Esophagus (tissue), 2 donors: ENCODE results near the gene CYTH4. TPM values are rescaled to one million over a fixed set of nuclear protein-coding genes. Genes with fewer than 3 reads are reported as not detected.

Experiments used
- H3K27ac ChIP-seq, 2 donors: one replicate each; pipeline ENCODE4 v1.5.1; 2013; ENCODE audit warnings: low read depth in 2 of 2, mild to moderate bottlenecking in 2 of 2, inconsistent platforms in 1 of 2, low read length in 1 of 2, moderate library complexity in 1 of 2
- H3K27me3 ChIP-seq, 2 donors: one replicate each; pipeline ENCODE4 v1.6.1; 2013; ENCODE audit warnings: low read length in 2 of 2, control low read depth in 1 of 2, mild to moderate bottlenecking in 1 of 2; ENCODE audit not compliant: insufficient read depth in 2 of 2, control insufficient read depth in 1 of 2
- H3K36me3 ChIP-seq, 2 donors: one replicate each; pipeline ENCODE4 v1.6.1; 2013; ENCODE audit warnings: low read length in 1 of 2; ENCODE audit not compliant: control insufficient read depth in 2 of 2, insufficient read depth in 2 of 2
- H3K4me1 ChIP-seq, 2 donors: one replicate each; pipeline ENCODE4 v1.6.1; 2013; ENCODE audit warnings: low read length in 1 of 2; ENCODE audit not compliant: control insufficient read depth in 2 of 2, insufficient read depth in 2 of 2
- H3K4me3 ChIP-seq, 2 donors: one replicate each; pipeline ENCODE4 v1.5.1; 2013; ENCODE audit warnings: low read length in 2 of 2, mild to moderate bottlenecking in 2 of 2, low read depth in 1 of 2, moderate library complexity in 1 of 2
- H3K9me3 ChIP-seq, 2 donors: one replicate each; pipeline ENCODE4 v1.6.1; 2013; ENCODE audit warnings: mild to moderate bottlenecking in 2 of 2, low read depth in 1 of 2, low read length in 1 of 2, moderate library complexity in 1 of 2; ENCODE audit not compliant: control insufficient read depth in 2 of 2, insufficient read depth in 1 of 2
- WGBS, 2 donors: extraction: QIAGEN DNeasy Blood & Tissue Kit; methylation state at CpG; one replicate each; pipeline ENCODE4 v1.1.7; 2013; 5-methylcytosine and 5-hydroxymethylcytosine counted together
- polyA plus RNA-seq, 2 donors: library from polyadenylated mRNA; stranded (reverse); fragments of 200-250 nt; gene quantifications; one replicate each; pipeline ENCODE4 v1.2.3, GENCODE V29; 2013
- donor health status: healthy with polysubstance abuse.
- donor health status: Bipolar disorder and iron deficiency.

CYTH4 gene
- polyA plus RNA-seq, 2 donors: 1.4 to 4.1 TPM

DNA sequence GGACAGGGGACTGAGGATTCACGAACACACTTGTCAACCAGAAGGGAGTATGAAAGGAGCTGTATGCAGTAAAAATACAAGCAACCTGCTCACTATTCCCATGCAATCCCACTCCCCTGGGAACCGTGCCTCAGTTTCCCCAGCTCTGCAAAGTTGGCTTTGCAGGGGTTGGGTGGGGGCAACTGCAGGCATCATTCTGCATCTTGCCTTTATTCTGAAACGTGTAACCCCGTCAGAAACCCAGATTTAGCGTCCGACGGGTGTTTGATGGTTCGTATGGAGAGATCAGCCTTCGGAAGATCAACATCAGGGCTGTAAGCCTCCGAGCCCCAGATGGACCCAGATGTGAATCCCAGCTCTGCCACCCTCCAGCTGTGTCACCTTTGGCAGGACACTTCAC is 3.6 kb downstream of the CYTH4 start:
- whole genome bisulfite sequencing, 2 donors: 81 to 87% methylated on average over 10 of the region's 10 CpGs
- Histone ChIP-seq H3K27me3 (no peaks in the 10 kb centered on the region), H3K4me1 (peaks cover 0 to 2% of the 10 kb centered on the region in 2 donors), H3K36me3 (no peaks in the 10 kb centered on the region), H3K27ac (no peak overlapping the region), H3K9me3 (peaks cover 0 to under 1% of the 10 kb centered on the region in 2 donors), H3K4me3 (no peak overlapping the region)

DNA sequence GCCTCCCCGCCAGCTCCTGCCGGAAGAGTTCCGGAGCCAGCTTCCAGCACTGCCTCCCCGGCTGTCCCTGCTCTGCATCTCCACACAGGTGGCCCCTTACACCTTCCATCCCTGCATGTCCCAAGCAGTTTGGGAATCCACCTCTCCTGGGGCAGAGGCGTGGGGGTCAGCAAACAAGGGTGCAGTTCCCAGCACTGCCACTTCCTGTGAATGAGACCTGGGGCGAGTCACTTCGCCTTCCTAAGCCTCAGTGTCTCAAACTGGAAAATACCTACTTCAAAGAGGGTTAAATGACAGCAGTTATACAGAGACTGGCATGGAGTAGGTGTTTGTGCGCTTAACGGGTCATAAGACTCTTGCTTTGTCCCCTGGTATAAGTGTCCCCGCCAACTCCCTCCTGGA is 5.2 kb downstream of the CYTH4 start:
- Histone ChIP-seq H3K36me3 (no peaks in the 10 kb centered on the region), H3K4me3 (no peak overlapping the region), H3K27me3 (no peaks in the 10 kb centered on the region), H3K27ac (no peak overlapping the region), H3K9me3 (peaks cover 3% of the 10 kb centered on the region in 2 donors), H3K4me1 (no peaks in the 10 kb centered on the region)
- WGBS, 2 donors: 70 to 72% methylated on average over 10 of the region's 10 CpGs

DNA sequence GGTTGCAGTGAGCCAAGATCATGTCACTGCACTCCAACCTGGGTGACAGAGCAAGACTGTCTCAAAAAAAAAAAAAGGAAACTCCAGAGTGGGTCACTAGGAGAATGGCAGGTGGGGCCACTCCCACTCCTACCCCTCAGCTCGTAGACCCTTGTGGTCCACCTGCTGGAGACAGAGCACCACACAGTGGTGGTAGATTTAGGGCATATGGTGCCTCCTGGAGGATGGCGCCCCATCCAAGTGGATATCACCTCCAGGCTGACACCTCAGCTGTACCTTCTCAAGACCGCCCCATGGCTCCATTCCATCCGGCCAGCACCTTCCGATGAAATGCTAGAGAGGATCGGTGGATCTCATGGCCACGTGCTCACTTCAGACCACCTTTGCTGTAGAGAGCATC is 6.2 kb downstream of the CYTH4 start:
- Histone ChIP-seq H3K9me3 (peaks cover 3% of the 10 kb centered on the region in 2 donors), H3K36me3 (no peaks in the 10 kb centered on the region), H3K4me1 (no peaks in the 10 kb centered on the region), H3K27me3 (no peaks in the 10 kb centered on the region), H3K4me3 (no peak overlapping the region), H3K27ac (no peak overlapping the region)
- WGBS, 2 donors: 88 to 89% methylated on average over 7 of the region's 7 CpGs

DNA sequence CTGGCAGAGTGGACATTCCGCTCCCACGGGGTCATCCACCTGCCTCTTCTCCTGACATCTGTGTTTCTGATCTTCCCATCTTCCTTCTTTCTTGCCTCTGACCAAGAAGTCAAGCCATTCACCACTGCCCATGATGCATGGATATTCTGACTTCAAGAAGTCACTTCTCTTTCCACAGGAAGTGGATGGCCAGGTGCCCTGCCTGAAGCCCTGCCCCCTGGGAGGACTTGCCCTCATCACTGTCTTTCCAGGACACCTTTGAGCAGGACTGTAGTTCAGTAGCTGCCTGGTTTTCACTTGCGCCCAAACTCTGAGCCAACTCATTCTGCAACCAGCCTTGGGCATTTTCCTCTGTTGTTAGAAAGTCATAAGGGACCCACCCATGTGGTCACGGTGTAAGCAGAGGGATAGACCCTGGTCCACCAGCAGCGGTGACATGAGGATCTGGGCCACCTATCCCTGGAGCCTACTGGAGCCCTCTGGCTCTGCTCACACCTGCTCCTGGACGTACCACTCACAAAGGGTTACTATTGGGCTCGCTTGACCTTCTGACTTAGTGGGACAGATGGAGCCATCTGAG is 6.9 kb downstream of the CYTH4 start:
- H3K27ac ChIP-seq: no peak overlapping the region
- no peaks in the 10 kb centered on the region for H3K36me3 ChIP-seq
- H3K27me3 ChIP-seq: no peaks in the 10 kb centered on the region
- 88 to 91% methylated on average over 7 of the region's 7 CpGs for WGBS, 2 donors
- peaks cover 3% of the 10 kb centered on the region in 2 donors for H3K9me3 ChIP-seq
- H3K4me1 ChIP-seq: no peaks in the 10 kb centered on the region
- H3K4me3 ChIP-seq: no peak overlapping the region

DNA sequence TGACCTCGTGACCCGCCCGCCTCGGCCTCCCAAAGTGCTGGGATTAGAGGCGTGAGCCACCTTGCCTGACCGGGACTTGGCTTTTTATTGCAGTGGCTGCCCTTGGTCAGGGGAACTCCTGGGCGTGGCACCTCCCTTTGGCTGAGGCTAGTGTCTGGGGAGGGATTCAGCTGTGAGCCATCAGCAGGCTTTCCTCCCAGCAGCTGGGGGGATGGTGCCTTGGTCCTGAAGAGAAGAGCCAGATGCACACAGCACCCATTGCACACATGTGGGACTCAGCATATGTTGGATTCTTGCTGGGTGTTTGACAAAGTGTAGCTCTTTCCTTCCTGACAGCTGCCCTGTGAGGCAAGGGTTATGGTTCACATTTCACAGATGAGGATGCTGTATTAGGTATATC is 8.4 kb downstream of the CYTH4 start:
- Histone ChIP-seq H3K4me3 (no peak overlapping the region), H3K4me1 (no peaks in the 10 kb centered on the region), H3K36me3 (peaks cover 0 to 3% of the 10 kb centered on the region in 2 donors), H3K9me3 (peaks cover 3% of the 10 kb centered on the region in 2 donors), H3K27me3 (no peaks in the 10 kb centered on the region), H3K27ac (no peak overlapping the region)
- WGBS, 2 donors: 41 to 48% methylated on average over 7 of the region's 7 CpGs

DNA sequence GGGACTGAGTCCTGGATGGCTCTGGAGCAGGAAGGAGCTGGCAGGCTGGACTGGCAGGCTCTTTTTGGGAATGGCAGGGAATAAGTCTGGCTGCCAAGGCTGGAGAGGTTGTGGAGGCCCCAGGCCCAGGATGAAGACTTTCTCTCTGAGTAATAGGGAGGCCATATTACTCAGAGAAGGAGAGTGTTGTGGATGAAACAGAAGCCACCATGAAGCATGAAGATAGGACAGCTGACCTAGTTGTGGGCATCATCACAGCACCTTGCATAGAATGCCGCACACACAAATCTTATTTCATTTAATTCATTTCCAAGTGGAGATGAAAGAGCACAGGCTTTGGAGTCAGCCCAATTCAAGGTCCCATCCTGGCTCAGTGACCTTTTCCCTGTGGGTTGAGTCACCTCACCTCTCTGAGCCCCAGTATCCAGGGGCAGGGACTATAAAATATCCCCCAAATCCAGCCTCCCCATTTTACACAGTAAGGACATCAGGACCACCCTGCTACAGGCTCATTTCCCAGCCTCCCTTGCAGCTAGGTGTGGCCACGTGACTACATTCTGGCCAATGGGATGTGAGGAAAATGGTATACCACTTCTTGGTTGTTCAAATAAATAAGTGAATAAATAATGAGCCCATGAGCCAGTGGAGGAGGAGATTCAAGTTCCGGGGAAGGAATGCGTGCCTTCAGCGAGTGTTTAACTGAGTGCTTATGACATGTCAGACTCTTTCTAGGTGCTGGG is 9.4 kb downstream of the CYTH4 start:
- no peak overlapping the region for H3K4me3 ChIP-seq
- no peaks in the 10 kb centered on the region for H3K27me3 ChIP-seq
- H3K9me3 ChIP-seq: peaks cover 3% of the 10 kb centered on the region in 2 donors
- no peak overlapping the region for H3K27ac ChIP-seq
- no peaks in the 10 kb centered on the region for H3K4me1 ChIP-seq
- peaks cover 0 to 3% of the 10 kb centered on the region in 2 donors for H3K36me3 ChIP-seq
- 92 to 93% methylated on average over 5 of the region's 5 CpGs for WGBS, 2 donors

DNA sequence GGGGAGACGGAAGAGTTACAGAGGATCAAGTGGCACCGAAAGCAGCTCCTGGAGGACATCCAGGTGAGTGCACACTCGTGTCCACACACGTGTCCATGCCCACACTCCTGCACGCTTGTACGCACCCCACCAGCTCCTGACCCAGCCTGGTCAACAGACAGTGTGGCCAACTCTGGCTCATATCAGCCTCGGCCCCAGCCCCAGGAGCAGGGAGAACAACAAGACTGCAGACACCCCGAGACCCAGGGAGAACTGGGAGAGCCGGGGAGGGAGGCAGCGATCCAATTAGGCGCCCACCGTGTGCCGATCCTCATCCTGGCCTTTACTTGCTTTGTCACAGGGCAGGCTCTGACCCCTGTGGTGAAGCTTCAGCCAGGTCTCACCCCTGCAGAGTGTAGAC is 10.3 kb downstream of the CYTH4 start:
- H3K27me3 ChIP-seq: no peaks in the 10 kb centered on the region
- H3K4me1 ChIP-seq: no peaks in the 10 kb centered on the region
- 71 to 72% methylated on average over 13 of the region's 13 CpGs for WGBS, 2 donors
- no peak overlapping the region for H3K4me3 ChIP-seq
- peaks cover 0 to 3% of the 10 kb centered on the region in 2 donors for H3K36me3 ChIP-seq
- H3K27ac ChIP-seq: no peak overlapping the region
- peaks cover 3% of the 10 kb centered on the region in 2 donors for H3K9me3 ChIP-seq

DNA sequence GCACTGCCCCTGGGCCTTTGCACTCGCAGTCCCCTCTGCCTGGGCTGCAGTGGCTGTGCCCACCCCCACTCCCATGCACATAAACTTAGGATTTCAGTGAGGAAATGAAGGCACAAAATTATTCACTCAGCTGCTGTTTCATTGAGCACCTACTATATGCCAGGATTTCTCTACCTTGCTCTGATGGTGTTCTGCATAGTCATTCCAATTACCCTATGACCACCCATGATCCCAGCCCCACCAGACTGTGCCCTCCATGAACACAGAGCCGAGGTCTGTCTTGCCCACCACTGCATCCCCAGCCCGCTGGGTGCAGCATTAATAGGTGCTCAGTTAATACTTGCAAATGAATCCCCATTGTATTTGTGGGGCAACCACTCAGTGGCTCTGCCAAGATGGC is 10.9 kb downstream of the CYTH4 start:
- Histone ChIP-seq H3K27ac (no peak overlapping the region), H3K9me3 (peaks cover 3% of the 10 kb centered on the region in 2 donors), H3K36me3 (peaks cover 0 to 3% of the 10 kb centered on the region in 2 donors), H3K4me3 (no peak overlapping the region), H3K27me3 (no peaks in the 10 kb centered on the region), H3K4me1 (no peaks in the 10 kb centered on the region)
- WGBS, 2 donors: 75 to 87% methylated on average over 3 of the region's 3 CpGs

DNA sequence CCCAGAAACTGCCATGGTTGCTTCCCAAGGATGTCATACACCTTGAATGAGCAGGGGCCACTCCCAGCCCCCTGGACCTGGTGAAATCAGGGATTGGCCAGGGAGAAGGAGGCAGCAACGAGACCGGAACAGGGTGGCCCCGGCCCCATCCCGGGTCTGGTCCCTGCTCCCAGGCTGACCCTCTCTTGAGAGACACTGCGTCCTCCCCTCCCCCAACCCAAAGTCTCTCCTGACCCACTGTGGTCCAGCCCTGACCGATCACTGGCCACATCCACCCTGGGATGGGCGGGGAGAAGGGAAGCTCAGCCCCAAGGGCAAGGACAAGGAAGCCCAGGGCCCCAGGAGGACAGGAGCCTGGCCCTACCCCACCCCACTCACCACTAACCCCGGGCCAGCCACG is 12.4 kb downstream of the CYTH4 start:
- Histone ChIP-seq H3K9me3 (peaks cover 3% of the 10 kb centered on the region in 2 donors), H3K27me3 (no peaks in the 10 kb centered on the region), H3K4me1 (no peaks in the 10 kb centered on the region), H3K4me3 (no peak overlapping the region), H3K27ac (no peak overlapping the region), H3K36me3 (peaks cover 0 to 3% of the 10 kb centered on the region in 2 donors)
- 63 to 74% methylated on average over 9 of the region's 9 CpGs for whole genome bisulfite sequencing, 2 donors
